SK-N-MC (cell line): ENCODE measurements around the gene AKAP13.

Experiments used
- EZH2 ChIP-seq: fragments of 200-600 bp; sonication (generic); IDR thresholded peaks from one replicate; pipeline ENCODE4 v1.6.1; 2017; ENCODE audit warnings: antibody characterized with exemption
- POLR2AphosphoS5 ChIP-seq: IDR thresholded peaks from 2 replicates; pipeline ENCODE4 v1.6.1; 2012; ENCODE audit warnings: mild to moderate bottlenecking, low read depth, low read length, borderline replicate concordance

DNA sequence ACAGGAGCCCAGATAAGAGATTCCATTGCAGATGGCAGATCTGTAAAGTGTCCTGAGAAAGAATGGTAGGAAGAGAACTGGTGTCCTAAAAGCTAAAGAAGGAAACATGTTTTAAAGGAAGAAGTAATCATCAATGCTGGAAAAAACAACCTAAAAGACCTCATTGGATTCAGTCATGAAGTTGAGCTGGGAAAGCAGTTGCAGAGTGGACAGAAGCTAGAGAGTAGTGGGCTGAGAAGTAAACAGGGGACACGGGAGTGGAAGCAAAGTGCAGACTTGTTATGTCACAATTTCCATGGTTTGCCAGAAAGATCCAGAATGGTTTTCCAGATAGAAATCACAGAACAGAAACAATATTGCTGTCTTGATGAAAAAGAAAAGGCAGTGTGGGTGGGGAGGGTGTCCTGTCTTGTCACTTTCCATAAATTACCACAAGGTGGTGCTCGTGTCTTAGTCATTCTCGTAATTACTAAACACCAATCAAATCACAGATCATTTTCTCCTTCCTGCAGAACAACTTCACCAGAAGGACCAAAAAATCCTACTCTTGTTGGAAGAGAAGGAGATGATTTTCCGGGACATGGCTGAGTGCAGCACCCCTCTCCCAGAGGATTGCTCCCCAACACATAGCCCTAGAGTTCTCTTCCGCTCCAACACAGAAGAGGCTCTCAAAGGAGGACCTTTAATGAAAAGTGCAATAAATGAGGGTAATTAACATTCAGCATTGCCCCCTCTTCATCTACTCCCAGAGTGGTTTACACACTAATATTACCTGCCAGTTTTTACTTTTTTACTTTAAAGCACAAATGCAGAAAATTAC, 349.8 kb downstream of the AKAP13 start:
- no peak for TF ChIP-seq POLR2AphosphoS5
- TF ChIP-seq EZH2: no peak
